Right kidney (tissue), 1 donor: ENCODE results near the gene UVRAG.

Experiments used
- DNase-seq: peaks from one replicate; pipeline ENCODE4 v3.0.0-alpha.2; 2016

UVRAG gene

DNA sequence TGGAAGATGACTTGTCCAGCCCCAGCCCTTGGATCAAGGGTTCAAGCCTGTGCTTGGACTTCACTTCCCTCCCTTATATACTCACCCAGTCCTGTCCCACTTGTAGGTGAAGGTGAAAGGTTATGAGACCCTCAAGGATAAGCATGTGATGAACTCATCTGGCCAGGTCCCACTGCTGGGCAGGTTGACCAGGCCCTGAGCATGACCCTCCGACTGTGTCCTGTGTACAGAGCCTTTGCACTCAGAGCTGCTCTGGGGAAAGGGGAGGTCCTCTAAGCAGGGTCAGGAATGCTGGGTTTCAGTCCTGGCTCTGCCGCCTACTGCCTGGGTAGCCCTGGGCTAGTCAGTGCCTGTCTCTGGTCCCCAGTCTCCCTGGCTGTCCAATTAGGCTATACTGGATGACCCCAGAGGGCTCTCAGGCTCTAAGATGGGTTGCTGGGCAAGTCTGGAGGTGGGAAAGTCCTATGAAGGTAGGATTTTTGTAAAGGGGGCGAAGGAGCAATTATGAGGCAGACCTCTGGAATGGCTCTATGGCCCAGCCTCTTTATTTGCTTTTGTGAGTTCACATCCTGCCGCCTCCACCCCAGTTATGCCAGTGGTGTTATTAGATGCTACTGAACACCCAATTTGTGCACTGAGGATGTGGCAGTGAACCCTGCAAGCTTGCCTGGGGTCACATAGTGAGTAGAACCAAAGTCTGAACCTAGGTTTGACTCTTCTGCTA is 32.3 kb upstream of the UVRAG start:
- no peak for DNase-seq

DNA sequence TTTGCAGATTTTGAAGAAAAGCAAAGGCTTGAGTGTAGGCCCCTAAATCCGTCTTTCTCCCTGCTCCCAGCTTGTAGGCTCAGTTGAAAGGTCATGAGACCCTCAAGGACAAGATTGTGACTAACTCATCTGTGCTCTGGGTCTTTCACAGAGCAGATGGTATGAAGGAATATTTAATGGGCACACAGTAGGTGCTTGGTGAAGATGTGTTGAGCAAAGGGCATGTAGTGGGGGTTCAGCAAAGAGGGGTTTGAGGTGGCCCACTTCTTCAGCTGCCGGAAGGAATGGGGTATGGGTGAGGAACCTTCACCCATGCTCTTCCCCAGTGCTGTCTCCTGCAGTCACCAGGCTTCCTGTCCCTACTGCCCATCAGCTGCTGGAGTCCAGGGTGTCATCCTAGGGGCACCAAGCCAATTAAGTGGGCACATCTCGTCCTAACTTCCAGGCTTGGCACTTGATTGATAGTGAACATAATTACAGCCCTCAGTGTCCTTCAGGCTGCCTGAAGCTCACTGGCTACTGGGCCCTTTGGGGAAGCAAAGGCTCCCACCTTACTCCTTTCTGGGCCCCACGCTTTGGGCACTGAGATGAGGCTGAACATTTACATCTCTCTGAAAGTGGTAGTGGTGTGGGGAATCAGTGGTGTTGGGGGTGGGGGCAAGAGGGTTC is 31.5 kb upstream of the UVRAG start:
- no peak for DNase-seq

DNA sequence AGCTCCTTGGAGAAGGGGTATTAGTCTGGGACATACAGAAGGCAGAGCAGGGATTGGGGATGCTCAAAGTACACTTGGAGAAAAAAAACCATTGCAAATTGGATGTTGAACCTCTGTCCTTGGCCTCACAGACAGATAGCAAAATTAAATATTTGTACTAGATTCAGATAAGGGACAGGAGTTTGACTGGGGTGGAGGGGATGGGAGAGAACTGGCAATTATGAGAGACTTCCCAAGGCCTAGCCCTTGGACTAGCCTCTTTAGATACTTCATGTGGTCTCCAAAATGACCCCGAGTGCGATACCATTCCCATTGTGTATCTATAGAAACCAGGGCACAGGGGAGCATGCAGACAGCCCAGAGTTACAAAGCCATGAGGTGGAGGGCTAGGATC is 30.9 kb upstream of the UVRAG start:
- no peak for DNase-seq

DNA sequence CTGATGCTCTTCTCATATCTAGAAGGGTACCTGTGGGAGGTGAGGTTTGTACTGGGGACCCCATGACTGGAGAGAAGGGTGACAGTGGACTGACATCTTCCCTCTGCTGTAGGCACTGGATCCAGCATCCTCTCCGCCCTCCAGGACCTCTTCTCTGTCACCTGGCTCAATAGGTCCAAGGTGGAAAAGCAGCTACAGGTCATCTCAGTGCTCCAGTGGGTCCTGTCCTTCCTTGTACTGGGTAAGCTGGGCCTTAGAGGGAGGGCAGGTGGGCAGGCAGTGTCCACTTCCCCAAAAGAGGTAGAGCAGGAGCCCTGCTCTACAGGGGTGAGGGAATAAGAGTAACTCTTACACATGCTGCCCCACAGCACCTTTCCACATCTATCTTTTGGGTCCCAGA is 30.5 kb upstream of the UVRAG start:
- DNase-seq: no peak

DNA sequence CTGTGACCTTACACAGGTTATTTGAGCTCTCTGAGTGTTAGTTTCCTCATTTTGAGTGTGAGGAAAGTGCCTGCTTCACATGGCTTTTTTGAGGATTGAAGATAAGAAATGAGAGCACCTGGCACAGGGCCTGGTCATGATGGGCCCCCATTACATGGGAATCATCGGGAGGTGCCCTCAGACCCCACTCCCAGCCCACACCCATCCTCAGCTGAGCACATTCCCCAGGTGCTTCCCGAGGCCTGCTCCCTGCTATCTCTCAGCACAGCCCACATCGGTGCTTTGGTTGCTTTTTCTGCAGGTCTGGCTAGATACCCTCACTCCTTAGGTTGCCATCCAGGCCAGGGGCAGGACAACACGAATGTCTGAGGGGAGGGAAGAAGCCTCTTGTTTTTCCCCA is 29.8 kb upstream of the UVRAG start:
- DNase-seq: no peak

DNA sequence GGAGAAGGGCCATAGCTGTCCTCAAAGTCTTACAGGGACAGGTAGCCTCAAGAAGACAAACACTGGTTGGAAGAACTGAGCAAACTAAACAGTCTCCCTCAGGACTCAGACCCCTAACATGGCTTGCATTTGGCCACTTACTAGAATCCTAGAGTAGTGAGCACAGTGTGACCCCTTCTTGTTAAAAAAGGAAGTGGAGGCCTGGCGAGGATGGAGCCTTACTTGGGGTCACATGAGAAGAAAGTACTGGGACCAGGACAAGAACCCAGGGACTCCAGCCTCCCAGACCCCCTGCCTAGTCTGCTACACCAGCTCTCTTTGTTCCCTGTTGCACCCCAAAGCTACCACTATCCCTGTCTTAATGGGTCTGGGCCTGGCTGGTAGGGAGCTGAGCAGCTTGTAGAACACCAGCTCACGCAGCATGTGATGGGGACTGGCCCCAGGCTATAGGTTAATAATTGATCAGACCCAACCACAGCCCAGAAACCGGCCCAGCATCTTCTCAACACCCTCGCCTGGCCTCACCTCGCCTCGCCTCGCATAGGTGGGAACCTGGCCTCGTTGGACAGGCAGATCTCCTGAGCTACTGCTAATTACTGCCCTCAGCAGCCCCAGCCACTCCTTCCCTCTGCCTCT is 28.8 kb upstream of the UVRAG start:
- DNase-seq: peak; percentile 40

DNA sequence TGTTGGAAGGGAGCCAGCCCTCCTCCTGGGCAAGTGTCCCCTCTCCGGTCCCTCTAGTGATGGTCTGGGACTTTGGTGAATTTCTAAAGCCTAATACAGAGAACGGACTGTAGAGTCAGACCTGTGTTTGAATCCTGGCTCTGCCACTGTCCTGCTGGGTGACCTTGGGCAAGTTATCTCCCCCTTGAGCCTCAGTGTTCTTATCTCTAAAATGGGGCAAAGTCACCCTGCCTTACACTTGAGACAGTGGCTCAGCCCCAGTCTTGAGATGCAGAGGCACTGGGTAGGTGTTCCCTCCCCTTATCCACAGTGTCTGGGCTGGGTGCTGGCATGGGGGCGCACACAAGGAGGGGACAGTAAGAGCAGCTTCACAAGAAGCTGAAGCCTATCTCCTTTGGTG is 25.5 kb upstream of the UVRAG start:
- DNase-seq: no peak

DNA sequence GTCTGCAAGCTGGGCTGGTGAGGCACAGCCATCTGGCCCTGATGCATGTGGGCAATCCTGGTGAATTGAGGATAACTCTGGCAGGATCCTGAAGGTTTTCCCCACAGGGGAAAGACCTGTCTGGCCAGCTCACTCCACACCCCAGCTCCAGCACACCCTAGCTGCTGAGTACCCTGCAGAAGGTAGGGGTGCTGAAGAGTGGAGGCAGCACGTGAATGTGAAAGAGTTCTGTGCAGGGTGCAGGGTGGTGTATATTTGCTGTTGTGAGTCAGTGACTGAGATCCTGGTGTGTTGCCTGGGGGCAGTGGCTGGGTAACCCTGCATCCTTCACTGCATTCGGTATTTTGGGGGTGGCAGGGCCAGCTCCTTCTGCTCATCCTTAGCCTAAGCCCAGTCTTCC is 24.0 kb upstream of the UVRAG start:
- no peak for DNase-seq

DNA sequence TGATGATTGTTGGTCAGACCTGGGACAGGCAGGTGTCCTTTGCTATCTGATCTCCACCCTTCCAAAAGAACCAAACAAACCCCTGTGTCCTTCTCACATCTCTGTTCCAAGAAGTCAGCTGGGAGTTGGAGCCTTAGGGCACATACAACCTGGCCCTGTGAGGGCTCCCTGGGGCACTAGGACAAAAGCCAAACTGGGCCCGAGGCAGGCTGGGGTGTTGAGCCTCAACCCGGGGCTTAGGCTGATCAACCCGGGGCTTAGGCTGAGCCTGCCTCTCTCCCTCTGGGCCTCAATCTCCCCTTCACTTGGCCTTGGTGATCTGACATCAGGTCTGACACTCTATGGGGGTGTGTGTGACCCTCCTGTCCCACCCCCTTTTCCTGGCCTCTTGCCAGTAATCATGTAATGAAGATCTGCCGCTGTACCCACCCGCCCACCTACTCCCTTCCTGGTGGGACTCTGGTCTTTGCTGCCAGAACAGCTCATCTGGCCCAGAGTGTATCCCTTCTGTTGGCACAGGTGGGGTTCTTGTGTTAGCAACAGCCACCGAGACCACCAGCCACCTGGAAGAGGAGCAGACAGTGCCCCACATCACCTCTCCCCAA is 22.8 kb upstream of the UVRAG start:
- DNase-seq: no peak

DNA sequence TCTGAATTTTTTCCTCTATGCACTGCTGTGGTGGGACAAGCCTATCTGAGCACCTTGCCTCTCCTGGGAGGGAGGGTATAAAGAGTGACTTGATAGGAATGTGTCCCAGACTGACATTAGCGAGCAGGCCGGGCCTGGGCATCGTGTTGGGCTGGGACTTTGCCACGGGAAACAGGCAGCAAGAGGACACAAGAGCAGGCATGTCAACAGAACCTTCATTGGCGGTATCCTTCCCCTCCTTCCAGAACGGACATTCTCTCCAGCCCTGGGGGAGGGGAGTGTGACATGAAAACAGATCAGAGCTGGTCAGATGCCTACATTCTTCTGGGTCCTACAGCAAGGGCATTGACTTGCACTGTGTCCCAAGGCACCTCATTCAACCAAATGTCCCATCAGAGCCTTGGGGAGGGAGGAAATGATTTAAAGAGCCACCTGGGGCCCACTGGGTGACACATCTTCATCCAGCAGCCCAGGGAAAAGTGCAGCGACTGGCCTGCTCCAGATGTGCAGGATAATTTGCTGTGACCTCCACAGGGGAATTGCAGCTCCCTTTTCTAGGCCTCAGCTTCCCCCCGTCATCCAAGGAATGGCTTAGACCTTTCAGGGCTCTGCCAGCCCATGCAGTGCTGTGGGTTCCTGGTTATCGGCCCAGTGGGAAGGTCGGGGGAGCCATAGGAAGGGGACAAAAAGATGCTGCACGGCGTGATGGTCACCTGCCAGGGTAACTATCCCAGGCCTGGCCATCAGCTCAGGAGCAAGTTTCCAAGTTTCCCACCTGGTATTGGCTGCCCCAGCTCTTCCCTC is 21.8 kb upstream of the UVRAG start:
- DNase-seq: no peak

DNA sequence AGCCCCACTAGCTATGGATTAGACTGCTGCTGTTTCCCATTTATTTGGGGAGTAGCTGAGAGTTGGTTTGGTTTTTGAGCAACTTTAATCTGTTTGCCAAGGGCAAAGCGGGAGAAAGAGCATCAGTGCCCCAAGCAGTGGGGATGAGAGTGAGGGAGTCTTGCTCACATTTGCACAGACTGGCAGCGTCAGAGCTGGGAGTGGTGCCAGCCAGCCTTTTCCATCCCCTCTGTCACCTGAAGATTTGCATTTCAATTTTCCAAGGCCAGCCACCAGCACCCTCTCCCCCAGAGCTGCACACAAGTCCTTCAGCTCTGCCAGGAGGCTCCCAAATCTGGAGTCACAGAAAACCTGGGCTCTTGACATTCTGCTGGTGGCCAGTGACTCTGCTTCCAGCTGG is 21.0 kb upstream of the UVRAG start:
- DNase-seq: no peak

DNA sequence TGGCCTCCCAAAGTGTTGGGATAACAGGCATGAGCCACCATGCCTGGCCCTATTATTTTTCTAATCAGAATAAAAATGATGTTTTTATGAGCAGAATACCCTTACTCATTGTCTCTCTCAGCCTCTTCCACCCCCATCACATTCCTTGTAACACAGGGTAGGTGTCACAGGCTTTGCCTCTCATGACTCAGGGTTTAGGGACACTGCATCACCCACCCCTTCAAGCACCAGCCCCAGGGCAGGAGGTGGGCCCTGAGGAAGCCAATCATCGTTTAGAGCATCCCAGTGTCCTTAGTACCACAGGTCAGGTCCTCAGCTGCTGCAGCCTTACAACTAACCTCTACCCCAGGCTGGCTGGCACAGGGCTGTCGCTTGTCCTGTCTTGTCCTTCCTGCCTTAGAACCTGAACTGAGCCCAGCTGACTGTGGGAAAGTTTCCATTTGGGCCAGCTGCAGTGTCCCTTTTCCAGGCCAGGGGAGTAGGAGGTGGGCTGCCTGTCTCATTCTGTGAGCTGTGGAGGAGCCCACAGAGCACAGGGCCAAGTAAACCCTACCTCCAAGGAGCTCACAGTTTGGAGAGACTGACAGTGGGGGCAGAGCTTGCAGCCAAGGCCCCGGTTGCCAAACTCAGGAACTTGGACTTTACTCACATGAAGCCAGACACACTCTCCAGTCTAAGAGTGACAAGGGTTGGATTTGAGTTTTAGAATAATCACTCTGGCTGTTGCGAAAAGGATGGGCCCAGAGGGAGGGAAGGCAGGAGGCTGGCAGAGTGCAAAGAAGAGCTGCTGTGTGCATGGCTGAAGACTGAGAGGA is 19.5 kb upstream of the UVRAG start:
- no peak for DNase-seq

DNA sequence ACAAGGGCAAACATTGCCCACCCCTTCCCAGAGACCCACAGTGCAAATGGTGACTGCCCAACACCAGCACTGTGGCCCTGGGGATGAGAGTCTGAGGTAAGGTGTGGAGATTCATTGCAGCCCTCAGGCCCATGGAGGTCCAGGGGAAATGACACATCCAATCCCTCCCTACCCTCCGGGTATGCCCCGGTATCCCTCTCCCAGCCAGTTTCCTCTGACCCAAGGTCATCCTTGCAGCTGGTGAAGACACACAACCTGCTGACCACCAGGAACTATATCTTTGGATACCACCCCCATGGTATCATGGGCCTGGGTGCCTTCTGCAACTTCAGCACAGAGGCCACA is 18.9 kb upstream of the UVRAG start:
- no peak for DNase-seq

DNA sequence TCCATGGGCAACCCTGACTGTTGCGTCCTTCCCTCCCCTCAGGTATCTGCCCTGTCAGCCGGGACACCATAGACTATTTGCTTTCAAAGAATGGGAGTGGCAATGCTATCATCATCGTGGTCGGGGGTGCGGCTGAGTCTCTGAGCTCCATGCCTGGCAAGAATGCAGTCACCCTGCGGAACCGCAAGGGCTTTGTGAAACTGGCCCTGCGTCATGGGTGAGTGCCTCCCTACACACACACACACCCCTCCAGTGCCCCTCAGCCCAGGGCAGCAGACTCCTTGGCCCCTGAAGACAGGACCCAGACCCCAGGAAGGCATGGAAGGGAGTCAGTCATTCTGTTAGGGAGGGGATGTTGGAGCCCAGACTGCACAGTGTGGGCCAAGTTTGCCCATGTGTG is 17.9 kb upstream of the UVRAG start:
- DNase-seq: no peak

DNA sequence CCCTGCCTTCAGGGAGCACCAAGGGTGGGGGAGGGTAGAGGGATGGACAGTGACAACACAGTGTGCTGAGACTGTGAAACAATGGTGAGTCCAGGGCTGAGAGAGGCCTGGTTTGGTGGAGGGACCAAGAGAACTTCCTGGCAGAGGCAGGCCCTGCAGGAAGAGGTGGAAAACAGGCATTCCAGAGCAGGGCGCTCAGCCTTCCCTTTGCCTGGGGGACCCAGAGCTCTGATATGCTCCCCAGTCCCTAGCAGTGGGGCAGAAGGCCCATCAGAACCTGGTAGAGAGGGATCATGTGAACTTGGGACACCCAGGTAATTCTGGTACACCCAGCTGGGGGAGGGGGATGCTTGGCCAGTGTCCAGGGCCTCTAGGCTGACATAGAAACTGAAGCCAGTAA is 17.2 kb upstream of the UVRAG start:
- DNase-seq: no peak

DNA sequence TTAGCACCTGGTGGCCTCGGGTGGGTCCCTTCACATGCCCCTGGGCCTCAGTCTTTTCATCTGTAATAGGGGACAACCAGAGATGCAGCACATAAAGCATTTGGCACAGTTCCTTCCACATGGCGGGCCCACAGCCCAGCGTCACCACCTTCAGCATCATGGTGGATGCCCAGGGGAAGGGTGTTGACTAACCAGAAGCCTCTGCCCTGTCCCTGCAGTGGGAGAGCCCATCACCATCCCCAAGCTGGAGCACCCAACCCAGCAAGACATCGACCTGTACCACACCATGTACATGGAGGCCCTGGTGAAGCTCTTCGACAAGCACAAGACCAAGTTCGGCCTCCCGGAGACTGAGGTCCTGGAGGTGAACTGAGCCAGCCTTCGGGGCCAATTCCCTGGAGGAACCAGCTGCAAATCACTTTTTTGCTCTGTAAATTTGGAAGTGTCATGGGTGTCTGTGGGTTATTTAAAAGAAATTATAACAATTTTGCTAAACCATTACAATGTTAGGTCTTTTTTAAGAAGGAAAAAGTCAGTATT is 14.8 kb upstream of the UVRAG start:
- DNase-seq: no peak

DNA sequence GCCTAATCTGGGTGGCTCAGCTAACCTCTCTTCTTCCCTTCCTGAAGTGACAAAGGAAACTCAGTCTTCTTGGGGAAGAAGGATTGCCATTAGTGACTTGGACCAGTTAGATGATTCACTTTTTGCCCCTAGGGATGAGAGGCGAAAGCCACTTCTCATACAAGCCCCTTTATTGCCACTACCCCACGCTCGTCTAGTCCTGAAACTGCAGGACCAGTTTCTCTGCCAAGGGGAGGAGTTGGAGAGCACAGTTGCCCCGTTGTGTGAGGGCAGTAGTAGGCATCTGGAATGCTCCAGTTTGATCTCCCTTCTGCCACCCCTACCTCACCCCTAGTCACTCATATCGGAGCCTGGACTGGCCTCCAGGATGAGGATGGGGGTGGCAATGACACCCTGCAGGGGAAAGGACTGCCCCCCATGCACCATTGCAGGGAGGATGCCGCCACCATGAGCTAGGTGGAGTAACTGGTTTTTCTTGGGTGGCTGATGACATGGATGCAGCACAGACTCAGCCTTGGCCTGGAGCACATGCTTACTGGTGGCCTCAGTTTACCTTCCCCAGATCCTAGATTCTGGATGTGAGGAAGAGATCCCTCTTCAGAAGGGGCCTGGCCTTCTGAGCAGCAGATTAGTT is 14.2 kb upstream of the UVRAG start:
- no peak for DNase-seq

DNA sequence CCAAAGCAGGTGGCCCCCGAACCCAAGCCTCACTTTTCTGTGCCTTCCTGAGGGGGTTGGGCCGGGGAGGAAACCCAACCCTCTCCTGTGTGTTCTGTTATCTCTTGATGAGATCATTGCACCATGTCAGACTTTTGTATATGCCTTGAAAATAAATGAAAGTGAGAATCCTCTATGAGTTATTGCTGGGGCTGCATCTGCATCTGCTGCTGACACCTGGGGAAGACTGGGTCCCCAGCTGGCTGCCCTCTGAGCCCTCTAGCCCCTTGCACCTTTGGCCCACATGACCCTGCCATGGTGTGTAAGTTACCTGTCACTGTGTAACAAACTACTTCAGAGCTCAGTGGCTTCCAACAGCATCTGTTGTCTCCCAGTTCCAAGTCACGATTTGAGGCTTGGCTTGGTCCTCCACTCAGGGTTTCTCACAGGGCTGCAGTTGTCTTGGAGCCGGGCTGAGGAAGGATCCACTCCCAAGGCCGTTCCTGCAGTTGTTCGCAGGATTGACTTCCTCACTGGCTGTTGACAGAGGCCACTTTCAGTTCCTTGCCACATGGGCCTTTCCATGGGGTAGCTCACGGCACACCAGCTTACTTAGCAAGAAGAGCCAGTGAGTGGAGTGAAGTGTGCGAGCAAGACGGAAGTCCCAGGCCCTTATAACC is 13.5 kb upstream of the UVRAG start:
- DNase-seq: no peak

DNA sequence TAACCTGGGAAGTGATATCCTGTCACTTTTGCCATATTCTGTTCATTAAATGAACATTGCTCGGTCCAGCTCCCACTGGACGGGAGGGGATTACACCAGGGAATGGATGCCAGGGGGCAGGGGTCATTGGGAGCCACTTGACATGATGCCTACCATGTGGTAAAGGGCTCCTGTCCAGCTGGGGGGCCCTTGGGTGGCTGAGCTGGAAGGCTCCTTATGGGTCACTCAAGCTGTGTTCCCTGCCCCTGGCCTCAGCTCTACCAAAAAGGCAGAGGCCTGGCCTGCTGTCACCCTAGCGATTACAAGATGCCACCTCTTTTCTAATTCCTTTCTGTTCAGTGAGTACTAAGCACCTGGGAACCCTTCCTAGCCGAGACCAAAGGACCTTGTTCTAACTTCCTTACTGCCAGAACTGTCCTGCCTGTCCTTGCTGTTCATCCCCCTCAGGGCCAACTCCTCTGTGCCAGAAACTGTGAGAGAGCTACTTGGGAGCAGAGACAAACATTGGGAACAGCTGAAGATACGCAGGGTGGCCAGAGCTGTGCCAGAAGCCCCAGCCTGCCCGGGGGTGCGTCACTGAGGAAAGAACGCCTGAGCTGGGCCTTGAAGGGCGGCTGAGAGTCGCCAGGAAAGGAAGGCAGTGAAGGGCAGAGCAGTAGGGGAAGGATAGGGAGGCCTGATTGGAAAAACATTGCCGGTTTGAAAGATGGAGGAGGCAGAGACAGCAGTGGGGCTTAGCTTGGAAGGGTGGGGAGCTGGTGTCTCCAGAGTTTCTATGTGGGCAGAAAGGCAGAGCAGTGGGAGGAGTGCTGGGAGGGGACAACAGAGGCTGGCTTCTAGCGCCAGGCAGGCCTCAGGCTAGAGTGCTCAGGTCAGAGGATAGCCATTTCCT is 12.7 kb upstream of the UVRAG start:
- no peak for DNase-seq
